SK-N-SH treated with all-trans-retinoic acid at 6 μM for 48 hours (cell line): ENCODE measurements around the gene POU2AF2.

Experiments
- ISL1 ChIP-seq: fragments of 250-450 bp; sonication (Bioruptor Pico); IDR thresholded peaks from 2 replicates; pipeline ENCODE4 v2.1.2; 2022; ENCODE audit warnings: mild to moderate bottlenecking, moderate library complexity
- SNAI2 ChIP-seq: fragments of 250-450 bp; sonication (Bioruptor Pico); IDR thresholded peaks from 2 replicates; pipeline ENCODE4 v1.5.0; 2020; ENCODE audit warnings: mild to moderate bottlenecking, moderate library complexity
- ZFP3 ChIP-seq: fragments of 250-450 bp; sonication (Bioruptor Pico); IDR thresholded peaks from 2 replicates; pipeline ENCODE4 v1.5.0; 2020; ENCODE audit warnings: mild to moderate bottlenecking, moderate library complexity
- ZFP30 ChIP-seq: fragments of 450-650 bp; formaldehyde crosslinking; IDR thresholded peaks from 2 replicates; pipeline ENCODE4 v1.5.0; 2022; ENCODE audit warnings: mild to moderate bottlenecking, moderate library complexity
- ZNF70 ChIP-seq: fragments of 450-650 bp; formaldehyde crosslinking; IDR thresholded peaks from 2 replicates; pipeline ENCODE4 v1.5.0; 2020; ENCODE audit warnings: mild to moderate bottlenecking, moderate library complexity

DNA sequence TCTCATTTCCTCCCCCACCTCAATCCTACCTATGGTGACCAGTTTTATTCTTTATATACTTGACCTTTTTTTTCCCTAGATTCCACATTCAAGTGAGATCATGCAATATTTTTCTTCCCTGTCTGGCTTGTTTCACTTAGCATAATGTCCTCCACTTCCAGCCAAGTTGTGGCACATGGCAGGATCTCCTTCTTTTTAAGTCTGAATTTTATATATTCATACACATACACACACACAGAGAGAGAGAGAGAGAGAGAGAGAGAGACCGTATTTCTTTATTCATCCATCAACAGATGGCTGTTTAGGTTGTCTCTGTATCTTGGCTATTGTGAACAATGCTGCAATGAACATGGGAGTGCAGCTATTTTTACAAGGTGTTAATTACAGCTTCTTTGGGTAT, 1.4 kb downstream of the POU2AF2 start:
- TF ChIP-seq ZFP30 (CRISPR knock-in tag) (no peak), SNAI2 (no peak), ISL1 (CRISPR knock-in tag) (no peak), ZNF70 (no peak), ZFP3 (CRISPR knock-in tag) (no peak)
